ENCODE measurements around the gene RAET1L.

DNA sequence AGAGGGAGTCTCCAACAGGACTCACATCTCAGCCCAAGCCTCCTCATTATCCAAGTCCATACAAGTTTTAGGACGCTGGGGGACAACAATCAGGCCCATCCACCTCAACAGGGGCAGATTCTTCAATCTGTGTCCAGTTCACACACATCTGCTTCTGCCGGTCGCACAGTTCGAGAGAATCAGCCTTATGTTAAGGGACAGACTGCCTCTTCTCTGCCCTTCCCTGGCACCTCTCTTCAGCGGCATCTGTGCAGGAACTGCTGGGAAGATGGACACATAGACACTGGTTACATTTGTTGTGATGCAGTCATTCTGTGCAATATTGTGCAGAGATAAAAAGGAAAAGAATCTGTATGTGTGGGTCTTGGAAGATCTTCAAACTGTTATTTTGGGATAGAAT is 40.6 kb downstream of the RAET1L start:
- no peak for TF ChIP-seq POLR2A (IDR thresholded peaks at IDR 0.05)
- TF ChIP-seq, protein P1, sequence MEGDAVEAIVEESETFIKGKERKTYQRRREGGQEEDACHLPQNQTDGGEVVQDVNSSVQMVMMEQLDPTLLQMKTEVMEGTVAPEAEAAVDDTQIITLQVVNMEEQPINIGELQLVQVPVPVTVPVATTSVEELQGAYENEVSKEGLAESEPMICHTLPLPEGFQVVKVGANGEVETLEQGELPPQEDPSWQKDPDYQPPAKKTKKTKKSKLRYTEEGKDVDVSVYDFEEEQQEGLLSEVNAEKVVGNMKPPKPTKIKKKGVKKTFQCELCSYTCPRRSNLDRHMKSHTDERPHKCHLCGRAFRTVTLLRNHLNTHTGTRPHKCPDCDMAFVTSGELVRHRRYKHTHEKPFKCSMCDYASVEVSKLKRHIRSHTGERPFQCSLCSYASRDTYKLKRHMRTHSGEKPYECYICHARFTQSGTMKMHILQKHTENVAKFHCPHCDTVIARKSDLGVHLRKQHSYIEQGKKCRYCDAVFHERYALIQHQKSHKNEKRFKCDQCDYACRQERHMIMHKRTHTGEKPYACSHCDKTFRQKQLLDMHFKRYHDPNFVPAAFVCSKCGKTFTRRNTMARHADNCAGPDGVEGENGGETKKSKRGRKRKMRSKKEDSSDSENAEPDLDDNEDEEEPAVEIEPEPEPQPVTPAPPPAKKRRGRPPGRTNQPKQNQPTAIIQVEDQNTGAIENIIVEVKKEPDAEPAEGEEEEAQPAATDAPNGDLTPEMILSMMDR (IDR thresholded peaks at IDR 0.05), result no peak

Data from lower leg skin (tissue), 3 donors.